ENCODE results near the gene ARID3C.

Gene ARID3C

DNA sequence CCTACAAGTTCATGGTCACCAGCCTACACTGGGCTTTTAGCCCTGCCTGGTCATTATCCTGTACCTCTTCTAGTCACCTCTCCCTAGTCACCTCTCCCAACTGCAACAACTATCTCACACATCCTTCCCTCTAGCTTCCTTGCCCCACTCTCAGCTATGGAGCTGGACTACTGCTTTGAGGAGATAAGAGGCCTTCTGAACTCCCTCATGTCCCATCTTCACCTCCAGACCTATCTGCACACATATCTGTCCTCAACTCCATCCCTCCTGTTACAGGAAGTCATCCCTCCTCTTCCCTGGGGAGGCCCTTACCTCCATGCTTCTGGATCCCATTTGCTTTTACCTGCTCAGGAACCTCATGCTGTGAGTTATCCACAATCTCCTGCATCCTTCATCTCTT lies 22.7 kb downstream of the ARID3C start:
- Histone ChIP-seq H3K9me2 (replicated peaks; ENCODE audit: low read depth, low read length) (no peaks in the 10 kb centered on the region), H3K79me2 (ENCODE audit: insufficient read depth, low read length) (peaks cover 13% of the 10 kb centered on the region), H3K4me3 (ENCODE audit: low read length, poor library complexity, severe bottlenecking) (no peak overlapping the region), H3K4me2 (ENCODE audit: low read depth, low read length, poor library complexity, severe bottlenecking) (no peak overlapping the region), H3K4me1 (ENCODE audit: insufficient read depth, low read length, poor library complexity, severe bottlenecking) (peaks cover 10% of the 10 kb centered on the region), H3K36me3 (ENCODE audit: insufficient read depth, low read length) (no peaks in the 10 kb centered on the region), H3K9me3 (ENCODE audit: insufficient read depth, low read depth, low read length) (no peaks in the 10 kb centered on the region), H3K27me3 (ENCODE audit: insufficient read depth, low read length, poor library complexity, severe bottlenecking) (no peaks in the 10 kb centered on the region), H2AFZ (ENCODE audit: low read length) (no peak overlapping the region), H3F3A (ENCODE audit: low read depth) (no peaks in the 10 kb centered on the region), H4K20me1 (ENCODE audit: insufficient read depth, low read length, poor library complexity, severe bottlenecking) (no peaks in the 10 kb centered on the region), H3K9ac (ENCODE audit: low read depth, low read length, poor library complexity, severe bottlenecking) (no peak overlapping the region)
- TF ChIP-seq, protein P1, sequence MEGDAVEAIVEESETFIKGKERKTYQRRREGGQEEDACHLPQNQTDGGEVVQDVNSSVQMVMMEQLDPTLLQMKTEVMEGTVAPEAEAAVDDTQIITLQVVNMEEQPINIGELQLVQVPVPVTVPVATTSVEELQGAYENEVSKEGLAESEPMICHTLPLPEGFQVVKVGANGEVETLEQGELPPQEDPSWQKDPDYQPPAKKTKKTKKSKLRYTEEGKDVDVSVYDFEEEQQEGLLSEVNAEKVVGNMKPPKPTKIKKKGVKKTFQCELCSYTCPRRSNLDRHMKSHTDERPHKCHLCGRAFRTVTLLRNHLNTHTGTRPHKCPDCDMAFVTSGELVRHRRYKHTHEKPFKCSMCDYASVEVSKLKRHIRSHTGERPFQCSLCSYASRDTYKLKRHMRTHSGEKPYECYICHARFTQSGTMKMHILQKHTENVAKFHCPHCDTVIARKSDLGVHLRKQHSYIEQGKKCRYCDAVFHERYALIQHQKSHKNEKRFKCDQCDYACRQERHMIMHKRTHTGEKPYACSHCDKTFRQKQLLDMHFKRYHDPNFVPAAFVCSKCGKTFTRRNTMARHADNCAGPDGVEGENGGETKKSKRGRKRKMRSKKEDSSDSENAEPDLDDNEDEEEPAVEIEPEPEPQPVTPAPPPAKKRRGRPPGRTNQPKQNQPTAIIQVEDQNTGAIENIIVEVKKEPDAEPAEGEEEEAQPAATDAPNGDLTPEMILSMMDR (conservative IDR thresholded peaks at IDR 0.05; ENCODE audit: low read length): no peak
- no peak for TF ChIP-seq EZH2phosphoT487 (IDR thresholded peaks at IDR 0.05; ENCODE audit: borderline replicate concordance)

DNA sequence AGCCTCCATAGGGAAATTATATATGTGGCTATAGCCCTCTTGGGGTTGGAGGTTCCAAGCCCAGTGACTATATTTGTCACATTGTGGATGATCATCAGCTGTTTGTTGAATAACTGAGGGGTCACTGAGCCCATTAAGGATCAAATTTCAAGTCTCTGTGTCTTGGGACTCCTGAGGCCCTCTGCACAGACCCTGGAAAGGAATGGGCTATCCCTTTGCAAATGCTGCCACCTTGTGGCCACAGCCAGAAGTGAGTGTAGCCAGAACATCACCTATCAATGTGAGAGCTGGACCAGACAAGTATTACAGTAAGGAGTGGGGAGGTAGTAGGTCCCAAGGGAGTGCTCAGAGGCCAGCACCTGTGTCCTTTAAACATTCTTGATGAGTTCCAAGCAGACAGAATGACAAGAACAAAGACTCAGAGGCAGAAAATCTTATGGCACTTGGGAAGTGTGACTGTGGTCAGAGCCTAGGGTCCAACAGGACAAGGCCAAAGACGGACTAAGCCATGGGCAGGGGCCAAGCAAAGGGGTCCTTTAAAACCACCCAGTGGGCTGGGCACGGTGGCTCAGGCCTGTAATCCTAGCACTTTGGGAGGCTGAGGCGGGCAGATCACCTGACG lies 25.1 kb downstream of the ARID3C start:
- H3K9me3 ChIP-seq (ENCODE audit: insufficient read depth, low read depth, low read length): no peaks in the 10 kb centered on the region
- H3K9me2 ChIP-seq (replicated peaks; ENCODE audit: low read depth, low read length): no peaks in the 10 kb centered on the region
- H3K27me3 ChIP-seq (ENCODE audit: insufficient read depth, low read length, poor library complexity, severe bottlenecking): no peaks in the 10 kb centered on the region
- no peak overlapping the region for H3K4me3 ChIP-seq (ENCODE audit: low read length, poor library complexity, severe bottlenecking)
- H3F3A ChIP-seq (ENCODE audit: low read depth): no peaks in the 10 kb centered on the region
- H3K9ac ChIP-seq (ENCODE audit: low read depth, low read length, poor library complexity, severe bottlenecking): no peak overlapping the region
- H4K20me1 ChIP-seq (ENCODE audit: insufficient read depth, low read length, poor library complexity, severe bottlenecking): no peaks in the 10 kb centered on the region
- TF ChIP-seq, protein P1 (conservative IDR thresholded peaks at IDR 0.05; ENCODE audit: low read length): peak; percentile 95
- no peak for TF ChIP-seq EZH2phosphoT487 (IDR thresholded peaks at IDR 0.05; ENCODE audit: borderline replicate concordance)
- no peaks in the 10 kb centered on the region for H3K36me3 ChIP-seq (ENCODE audit: insufficient read depth, low read length)
- H2AFZ ChIP-seq (ENCODE audit: low read length): no peak overlapping the region
- H3K4me1 ChIP-seq (ENCODE audit: insufficient read depth, low read length, poor library complexity, severe bottlenecking): no peaks in the 10 kb centered on the region
- no peaks in the 10 kb centered on the region for H3K79me2 ChIP-seq (ENCODE audit: insufficient read depth, low read length)
- H3K4me2 ChIP-seq (ENCODE audit: low read depth, low read length, poor library complexity, severe bottlenecking): no peak overlapping the region

DNA sequence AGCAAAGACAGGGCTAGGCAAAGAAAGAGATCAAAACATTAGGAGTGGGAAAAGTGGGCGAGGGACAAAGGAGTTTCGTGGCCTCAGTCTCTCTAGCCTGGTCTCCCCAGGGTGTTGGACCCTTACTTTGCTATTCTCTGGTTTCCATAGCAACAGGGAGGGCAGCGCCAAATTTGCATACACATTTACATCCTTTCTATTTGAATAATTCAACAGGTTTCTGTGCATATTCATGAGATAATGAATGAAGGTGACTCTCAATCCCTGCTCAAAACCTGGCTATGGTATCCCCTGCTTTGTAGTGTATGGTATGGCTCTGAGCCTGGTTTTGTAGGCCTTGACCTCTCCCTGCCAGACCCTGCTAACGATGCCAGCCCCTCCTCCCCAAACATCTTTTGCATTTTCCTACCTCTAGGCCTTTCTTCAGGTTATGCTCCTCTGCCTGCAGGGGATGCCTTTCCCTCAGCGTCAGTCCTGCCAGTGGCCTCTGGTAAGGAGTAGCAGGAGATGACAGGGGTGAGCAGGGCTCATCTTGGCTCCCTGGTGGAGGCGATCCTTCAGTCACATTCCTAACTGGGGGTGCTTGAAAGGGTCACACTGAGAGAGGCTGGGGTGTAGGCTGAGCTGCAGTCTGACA lies 26.8 kb downstream of the ARID3C start:
- Histone ChIP-seq H3K9me2 (replicated peaks; ENCODE audit: low read depth, low read length) (no peaks in the 10 kb centered on the region), H3K79me2 (ENCODE audit: insufficient read depth, low read length) (no peaks in the 10 kb centered on the region), H3K9ac (ENCODE audit: low read depth, low read length, poor library complexity, severe bottlenecking) (no peak overlapping the region), H3K36me3 (ENCODE audit: insufficient read depth, low read length) (no peaks in the 10 kb centered on the region), H4K20me1 (ENCODE audit: insufficient read depth, low read length, poor library complexity, severe bottlenecking) (no peaks in the 10 kb centered on the region), H3K4me2 (ENCODE audit: low read depth, low read length, poor library complexity, severe bottlenecking) (no peak overlapping the region), H3K9me3 (ENCODE audit: insufficient read depth, low read depth, low read length) (no peaks in the 10 kb centered on the region), H3F3A (ENCODE audit: low read depth) (no peaks in the 10 kb centered on the region), H2AFZ (ENCODE audit: low read length) (no peak overlapping the region), H3K4me1 (ENCODE audit: insufficient read depth, low read length, poor library complexity, severe bottlenecking) (no peaks in the 10 kb centered on the region), H3K27me3 (ENCODE audit: insufficient read depth, low read length, poor library complexity, severe bottlenecking) (no peaks in the 10 kb centered on the region), H3K4me3 (ENCODE audit: low read length, poor library complexity, severe bottlenecking) (no peak overlapping the region)
- no peak for TF ChIP-seq EZH2phosphoT487 (IDR thresholded peaks at IDR 0.05; ENCODE audit: borderline replicate concordance)
- TF ChIP-seq, protein P1 (conservative IDR thresholded peaks at IDR 0.05; ENCODE audit: low read length): no peak

Measured in Loucy (cell line).